ENCODE results near the gene GPR150. TPM values are rescaled to one million over a fixed set of nuclear protein-coding genes. Genes with fewer than 3 reads are reported as not detected.

GPR150 gene
- 0.07 TPM for polyA plus RNA-seq (ENCODE audit: insufficient read length)
- long read RNA-seq, donor 1, result 0 reads
- long read RNA-seq, donor 2, result 0 reads
- long read RNA-seq, donor 3, result 0 reads
- long read RNA-seq, donor 4, result 0 reads
- long read RNA-seq, donor 5, result 0 reads
- long read RNA-seq, donor 6, result 0 reads
- long read RNA-seq, donor 7, result 0 reads
- long read RNA-seq, donor 8, result 0 reads

GRCh38 chr5:95620030-95620869 is at the start of gene GPR150:
Gene GPR150, plus strand, starts transcription at chr5:95620087. Its CDS starts 189 bp downstream, at chr5:95620276.
- peak; percentile 24 for DNase-seq

- DNase-seq, result no peak
Measured at GRCh38 chr5:95572016-95572415, 47.9 kb upstream of the GPR150 start.

GRCh38 chr5:95581576-95581975 is 38.3 kb upstream of the GPR150 start:
- no peak for DNase-seq

GRCh38 chr5:95583992-95584391 is 35.9 kb upstream of the GPR150 start:
- no peak for DNase-seq

- no peak for DNase-seq
Measured at GRCh38 chr5:95590880-95591279, 29.0 kb upstream of the GPR150 start.

GRCh38 chr5:95591490-95591901 is 28.4 kb upstream of the GPR150 start:
- DNase-seq, result no peak

- no peak for DNase-seq
Measured at GRCh38 chr5:95595289-95595931, 24.5 kb upstream of the GPR150 start.

GRCh38 chr5:95599252-95599651 is 20.6 kb upstream of the GPR150 start:
- DNase-seq, result no peak

- no peak for DNase-seq
Measured at GRCh38 chr5:95600557-95600956, 19.3 kb upstream of the GPR150 start.

GRCh38 chr5:95605786-95606185 is 14.1 kb upstream of the GPR150 start:
- DNase-seq, result no peak

- no peak for DNase-seq
Measured at GRCh38 chr5:95606419-95606818, 13.5 kb upstream of the GPR150 start.

GRCh38 chr5:95609711-95610110 is 10.2 kb upstream of the GPR150 start:
- DNase-seq, result no peak

GRCh38 chr5:95610546-95610945 is 9.3 kb upstream of the GPR150 start:
- no peak for DNase-seq

GRCh38 chr5:95611396-95611795 is 8.5 kb upstream of the GPR150 start:
- DNase-seq, result no peak

- DNase-seq, result no peak
Measured at GRCh38 chr5:95613514-95613913, 6.4 kb upstream of the GPR150 start.

- DNase-seq, result no peak
Measured at GRCh38 chr5:95615164-95615467, 4.8 kb upstream of the GPR150 start.

GRCh38 chr5:95617057-95617456 is 2.8 kb upstream of the GPR150 start:
- no peak for DNase-seq

- DNase-seq, result no peak
Measured at GRCh38 chr5:95619096-95619495, 791 bp upstream of the GPR150 start.

- no peak for DNase-seq
Measured at GRCh38 chr5:95619514-95620029, 315 bp upstream of the GPR150 start.

- DNase-seq, result peak; percentile 21
Measured at GRCh38 chr5:95620870-95621838, 1.3 kb downstream of the GPR150 start.

- DNase-seq, result no peak
Measured at GRCh38 chr5:95621839-95622629, 2.1 kb downstream of the GPR150 start.
